ENCODE data around the gene TYW1. TPM values are rescaled to one million over a fixed set of nuclear protein-coding genes. Genes with fewer than 3 reads are reported as not detected.
A peak's percentile ranks its signal among the peaks of the same experiment; 100 is the strongest.
"Not testable (repeated sequence)": the region's sequence is repeated elsewhere in the genome, so short reads cannot be mapped to it uniquely, and the experiment has no call there.

TYW1 gene
- total and polyA plus RNA-seq, 4 donors = 14.8 to 26.7 (median 18.3) TPM

DNA sequence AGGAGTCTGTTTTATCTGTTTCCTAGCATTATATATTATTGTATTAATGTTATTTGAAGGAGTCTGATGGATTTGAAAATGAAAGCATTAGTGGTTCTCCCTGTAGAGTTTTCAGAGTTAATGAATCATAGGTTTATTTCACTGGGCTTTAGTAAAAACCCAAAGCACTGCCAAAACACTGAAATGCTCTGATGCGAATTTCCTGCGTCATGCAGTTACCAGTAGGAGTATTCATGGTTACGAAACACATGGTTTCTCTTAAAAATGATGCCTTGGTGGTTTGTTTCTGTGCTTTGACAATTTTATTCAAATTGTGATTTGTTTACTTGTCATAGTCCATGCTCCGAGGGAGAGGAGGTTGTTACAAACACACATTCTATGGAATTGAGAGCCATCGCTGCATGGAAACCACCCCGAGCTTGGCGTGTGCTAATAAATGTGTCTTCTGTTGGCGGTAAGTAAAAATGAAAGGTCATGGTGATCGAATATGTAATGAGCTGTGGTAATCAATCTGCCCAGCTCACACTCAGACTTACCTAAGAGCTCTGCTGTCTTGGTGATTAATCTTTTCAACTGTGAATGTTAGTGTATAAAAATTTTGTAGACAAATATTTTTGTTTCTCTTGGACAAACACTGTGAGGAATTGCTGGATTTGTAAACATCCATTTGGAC, 70.5 kb downstream of the TYW1 start:
- not testable (repeated sequence) for H3K4me3 ChIP-seq (ENCODE audit: low read depth, low read length); H3K27ac ChIP-seq (ENCODE audit: low read depth, low read length)

DNA sequence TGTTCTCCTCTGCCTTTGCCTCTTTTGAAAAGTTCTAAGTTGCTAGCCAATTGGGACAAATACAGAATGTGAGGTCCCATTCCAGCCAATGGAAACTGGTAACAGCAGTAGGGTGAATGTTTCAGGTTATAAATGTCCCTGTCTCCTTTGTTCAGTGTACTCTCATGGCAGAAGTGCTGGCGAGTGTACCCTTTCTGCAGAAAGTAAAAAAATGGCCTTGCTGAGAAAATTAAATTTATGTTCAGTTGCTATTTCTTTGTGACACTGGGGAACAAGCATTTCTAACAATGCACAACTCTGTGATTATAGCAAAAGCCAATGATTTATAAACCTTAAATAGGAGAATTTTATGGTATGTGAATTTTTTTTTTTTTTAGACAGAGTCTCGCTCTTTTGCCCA, 79.5 kb downstream of the TYW1 start:
- not testable (repeated sequence) for H3K9me3 ChIP-seq (ENCODE audit: control insufficient read depth, insufficient read depth, low read length); H3K27ac ChIP-seq (ENCODE audit: low read depth, low read length); H3K4me3 ChIP-seq (ENCODE audit: low read depth, low read length); H3K4me1 ChIP-seq (ENCODE audit: control insufficient read depth, insufficient read depth, low read length); H3K27me3 ChIP-seq (ENCODE audit: control insufficient read depth, insufficient read depth, low read length); DNase-seq (ENCODE audit: low read depth in 4 of 6, low spot score in 6 of 6); H3K36me3 ChIP-seq (ENCODE audit: control insufficient read depth, insufficient read depth, low read length)
- WGBS (ENCODE audit: insufficient coverage) = 57% methylated on average over 1 of the region's 2 CpGs

More for the DNA sequence above, 70.5 kb downstream of the TYW1 start:
- WGBS (ENCODE audit: insufficient coverage) = 67% methylated on average over 1 of the region's 9 CpGs
- not testable (repeated sequence) for H3K36me3 ChIP-seq (ENCODE audit: control insufficient read depth, insufficient read depth, low read length); H3K9me3 ChIP-seq (ENCODE audit: control insufficient read depth, insufficient read depth, low read length); H3K27me3 ChIP-seq (ENCODE audit: control insufficient read depth, insufficient read depth, low read length); H3K4me1 ChIP-seq (ENCODE audit: control insufficient read depth, insufficient read depth, low read length)
- DNase-seq (ENCODE audit: low read depth in 4 of 6, low spot score in 6 of 6) = peak in 2 of 6 donors; percentile 13 to 73

DNA sequence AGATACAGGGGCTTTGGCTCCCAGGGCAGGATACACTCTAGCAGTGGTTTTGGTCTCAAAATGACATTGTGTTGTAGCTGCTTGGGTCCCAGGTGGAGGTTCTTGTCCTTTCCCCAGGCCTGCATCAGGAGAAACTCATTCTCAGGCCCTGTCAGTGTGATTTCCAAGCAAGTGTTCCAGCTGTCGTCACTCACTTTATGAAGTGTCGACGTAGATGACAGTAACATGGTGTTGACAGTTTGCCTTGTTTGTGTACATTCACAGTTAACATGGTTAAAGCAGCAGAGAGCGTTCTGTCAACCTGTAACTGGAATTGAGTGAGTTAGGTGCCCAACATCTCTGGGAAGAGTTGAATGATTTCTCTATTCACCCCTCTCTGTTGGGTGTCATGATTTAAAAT, 86.2 kb downstream of the TYW1 start:
- no CpG with 5 or more reads among the region's 4 CpGs for WGBS (ENCODE audit: insufficient coverage)
- H3K36me3 ChIP-seq (ENCODE audit: control insufficient read depth, insufficient read depth, low read length); H3K4me1 ChIP-seq (ENCODE audit: control insufficient read depth, insufficient read depth, low read length); H3K27ac ChIP-seq (ENCODE audit: low read depth, low read length); H3K9me3 ChIP-seq (ENCODE audit: control insufficient read depth, insufficient read depth, low read length); H3K27me3 ChIP-seq (ENCODE audit: control insufficient read depth, insufficient read depth, low read length); DNase-seq (ENCODE audit: low read depth in 4 of 6, low spot score in 6 of 6); H3K4me3 ChIP-seq (ENCODE audit: low read depth, low read length): not testable (repeated sequence)

DNA sequence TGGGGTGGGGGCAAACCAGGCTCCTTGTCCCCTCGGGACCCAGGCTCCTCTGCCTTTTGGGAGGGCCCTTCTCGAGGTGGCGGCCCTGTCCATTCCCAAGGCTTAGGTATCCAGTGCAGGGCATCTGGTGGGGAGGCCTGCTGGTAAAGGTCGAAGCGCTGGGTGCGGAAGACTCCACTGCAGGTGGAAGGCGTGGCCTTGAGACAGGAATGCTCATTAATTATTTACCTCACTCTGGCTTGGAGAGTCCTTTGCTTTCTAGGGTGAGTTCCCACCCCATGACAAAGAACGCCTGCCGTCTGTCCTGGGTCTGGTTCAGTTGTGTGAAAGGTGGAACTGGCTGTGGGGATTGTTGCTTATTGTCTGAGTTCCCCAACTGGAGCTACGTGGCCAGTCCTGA, 92.6 kb downstream of the TYW1 start:
- no CpG with 5 or more reads among the region's 10 CpGs for WGBS (ENCODE audit: insufficient coverage)
- H3K4me1 ChIP-seq (ENCODE audit: control insufficient read depth, insufficient read depth, low read length); H3K36me3 ChIP-seq (ENCODE audit: control insufficient read depth, insufficient read depth, low read length); H3K4me3 ChIP-seq (ENCODE audit: low read depth, low read length); H3K27ac ChIP-seq (ENCODE audit: low read depth, low read length); H3K27me3 ChIP-seq (ENCODE audit: control insufficient read depth, insufficient read depth, low read length); H3K9me3 ChIP-seq (ENCODE audit: control insufficient read depth, insufficient read depth, low read length); DNase-seq (ENCODE audit: low read depth in 4 of 6, low spot score in 6 of 6): not testable (repeated sequence)

DNA sequence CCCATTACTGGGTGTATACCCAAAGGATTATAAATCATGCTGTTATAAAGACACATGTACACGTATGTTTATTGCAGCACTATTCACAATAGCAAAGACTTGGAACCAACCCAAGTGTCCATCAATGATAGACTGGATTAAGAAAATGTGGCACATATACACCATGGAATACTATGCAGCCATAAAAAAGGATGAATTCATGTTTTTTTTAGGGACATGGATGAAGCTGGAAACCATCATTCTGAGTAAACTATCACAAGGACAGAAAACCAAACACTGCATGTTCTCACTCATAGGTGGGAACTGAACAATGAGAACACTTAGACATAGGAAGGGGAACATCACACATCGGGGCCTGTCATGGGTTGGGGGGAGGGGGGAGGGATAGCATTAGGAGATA, 94.4 kb downstream of the TYW1 start:
- H3K4me3 ChIP-seq (ENCODE audit: low read depth, low read length); H3K36me3 ChIP-seq (ENCODE audit: control insufficient read depth, insufficient read depth, low read length); H3K4me1 ChIP-seq (ENCODE audit: control insufficient read depth, insufficient read depth, low read length); H3K27ac ChIP-seq (ENCODE audit: low read depth, low read length); H3K27me3 ChIP-seq (ENCODE audit: control insufficient read depth, insufficient read depth, low read length); DNase-seq (ENCODE audit: low read depth in 4 of 6, low spot score in 6 of 6); H3K9me3 ChIP-seq (ENCODE audit: control insufficient read depth, insufficient read depth, low read length): not testable (repeated sequence)
- WGBS (ENCODE audit: insufficient coverage) = no CpG with 5 or more reads among the region's 2 CpGs

DNA sequence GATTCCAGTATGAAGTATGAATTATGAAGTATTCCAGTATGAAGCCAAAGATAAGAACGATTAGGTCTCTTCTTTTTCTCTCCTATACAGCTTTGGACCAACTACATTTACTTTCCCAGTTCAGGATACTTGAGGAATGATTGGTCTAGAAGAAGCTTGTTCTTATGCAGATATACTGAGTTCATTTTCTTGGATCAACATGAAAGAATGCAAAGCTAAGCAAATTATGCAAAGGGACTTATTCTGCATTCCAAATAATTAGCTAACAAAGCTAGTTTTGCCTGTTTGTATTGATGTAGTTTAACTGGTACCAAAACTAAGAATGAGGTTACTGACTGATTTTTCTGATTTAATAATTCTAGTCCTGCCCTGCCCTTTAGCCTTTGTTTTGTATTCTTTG, 101.4 kb downstream of the TYW1 start:
- H3K4me3 ChIP-seq (ENCODE audit: low read depth, low read length); H3K27me3 ChIP-seq (ENCODE audit: control insufficient read depth, insufficient read depth, low read length); DNase-seq (ENCODE audit: low read depth in 4 of 6, low spot score in 6 of 6); H3K27ac ChIP-seq (ENCODE audit: low read depth, low read length); H3K4me1 ChIP-seq (ENCODE audit: control insufficient read depth, insufficient read depth, low read length); H3K36me3 ChIP-seq (ENCODE audit: control insufficient read depth, insufficient read depth, low read length); H3K9me3 ChIP-seq (ENCODE audit: control insufficient read depth, insufficient read depth, low read length): not testable (repeated sequence)
- no CpG with 5 or more reads among the region's 1 CpG for WGBS (ENCODE audit: insufficient coverage)

DNA sequence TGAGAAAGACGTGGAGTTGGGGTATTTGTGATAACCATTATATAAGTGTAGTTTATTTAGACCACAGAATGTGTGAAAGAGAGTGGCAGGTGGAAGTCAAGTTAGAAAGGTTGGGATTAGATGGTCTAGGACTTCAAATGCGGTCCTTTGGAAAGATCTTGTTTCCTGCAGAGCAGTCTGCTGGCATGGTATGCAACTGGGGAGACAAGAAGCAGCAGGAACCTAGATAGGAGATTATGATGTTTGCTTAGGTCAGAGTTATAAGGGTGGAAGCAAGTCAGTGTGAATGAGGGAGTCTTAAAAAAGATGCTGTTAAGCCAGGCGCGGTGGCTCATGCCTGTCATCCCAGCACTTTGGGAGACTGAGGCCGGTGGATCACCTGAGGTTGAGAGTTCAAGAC, 102.8 kb downstream of the TYW1 start:
- not testable (repeated sequence) for H3K4me1 ChIP-seq (ENCODE audit: control insufficient read depth, insufficient read depth, low read length); H3K36me3 ChIP-seq (ENCODE audit: control insufficient read depth, insufficient read depth, low read length); H3K9me3 ChIP-seq (ENCODE audit: control insufficient read depth, insufficient read depth, low read length); H3K4me3 ChIP-seq (ENCODE audit: low read depth, low read length); H3K27ac ChIP-seq (ENCODE audit: low read depth, low read length); DNase-seq (ENCODE audit: low read depth in 4 of 6, low spot score in 6 of 6); H3K27me3 ChIP-seq (ENCODE audit: control insufficient read depth, insufficient read depth, low read length)
- WGBS (ENCODE audit: insufficient coverage) = no CpG with 5 or more reads among the region's 5 CpGs

DNA sequence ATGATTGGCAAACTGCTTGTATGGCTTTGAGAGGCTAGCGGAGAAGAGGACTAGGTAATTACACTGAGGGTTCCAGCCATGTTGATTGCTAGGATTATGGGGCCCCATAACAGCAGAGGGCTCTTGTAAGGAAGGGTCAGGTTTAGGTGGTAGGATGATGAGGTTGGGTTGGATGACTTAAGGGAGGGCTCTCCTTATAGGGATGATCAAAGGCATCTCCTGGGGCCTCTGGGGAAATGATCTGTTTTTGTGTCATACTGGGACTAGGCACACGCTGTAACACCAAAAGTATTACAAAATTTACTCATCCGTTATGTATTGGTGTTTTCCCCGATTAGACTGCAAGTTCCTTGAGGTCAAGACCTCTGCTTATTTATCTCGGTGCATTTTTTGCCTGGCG, 103.4 kb downstream of the TYW1 start:
- not testable (repeated sequence) for H3K9me3 ChIP-seq (ENCODE audit: control insufficient read depth, insufficient read depth, low read length); H3K4me1 ChIP-seq (ENCODE audit: control insufficient read depth, insufficient read depth, low read length); H3K27ac ChIP-seq (ENCODE audit: low read depth, low read length); H3K27me3 ChIP-seq (ENCODE audit: control insufficient read depth, insufficient read depth, low read length); H3K36me3 ChIP-seq (ENCODE audit: control insufficient read depth, insufficient read depth, low read length); H3K4me3 ChIP-seq (ENCODE audit: low read depth, low read length); DNase-seq (ENCODE audit: low read depth in 4 of 6, low spot score in 6 of 6)
- 100% methylated on average over 3 of the region's 6 CpGs for WGBS (ENCODE audit: insufficient coverage)

DNA sequence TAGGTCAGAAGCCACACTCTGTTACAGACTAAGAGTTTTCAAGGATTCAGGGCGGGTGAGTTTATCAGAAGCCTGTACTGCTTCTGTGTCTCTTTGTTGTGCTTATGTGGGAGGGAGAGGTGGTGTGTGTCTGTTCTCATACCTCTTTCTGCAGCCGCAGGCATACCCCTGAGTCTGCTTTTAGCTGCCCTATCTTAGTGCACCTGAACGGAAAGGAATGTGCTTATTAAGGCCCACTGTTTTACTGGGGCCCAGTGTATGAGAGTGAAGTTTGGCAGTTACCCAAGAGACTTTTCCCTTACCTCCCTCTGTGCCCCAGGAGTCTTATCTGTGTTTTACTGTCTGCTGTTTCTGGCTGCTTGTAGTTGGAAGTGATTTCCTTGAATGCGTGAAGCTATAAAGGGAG, 104.3 kb downstream of the TYW1 start:
- 66% methylated on average over 3 of the region's 4 CpGs for WGBS (ENCODE audit: insufficient coverage)
- H3K36me3 ChIP-seq (ENCODE audit: control insufficient read depth, insufficient read depth, low read length) = no peaks in the 10 kb centered on the region
- no peaks in the 10 kb centered on the region for H3K9me3 ChIP-seq (ENCODE audit: control insufficient read depth, insufficient read depth, low read length)
- DNase-seq (ENCODE audit: low read depth in 4 of 6, low spot score in 6 of 6) = no peak
- H3K4me3 ChIP-seq (ENCODE audit: low read depth, low read length) = no peak overlapping the region
- H3K27me3 ChIP-seq (ENCODE audit: control insufficient read depth, insufficient read depth, low read length) = no peaks in the 10 kb centered on the region
- H3K27ac ChIP-seq (ENCODE audit: low read depth, low read length) = no peak overlapping the region
- H3K4me1 ChIP-seq (ENCODE audit: control insufficient read depth, insufficient read depth, low read length) = no peaks in the 10 kb centered on the region

DNA sequence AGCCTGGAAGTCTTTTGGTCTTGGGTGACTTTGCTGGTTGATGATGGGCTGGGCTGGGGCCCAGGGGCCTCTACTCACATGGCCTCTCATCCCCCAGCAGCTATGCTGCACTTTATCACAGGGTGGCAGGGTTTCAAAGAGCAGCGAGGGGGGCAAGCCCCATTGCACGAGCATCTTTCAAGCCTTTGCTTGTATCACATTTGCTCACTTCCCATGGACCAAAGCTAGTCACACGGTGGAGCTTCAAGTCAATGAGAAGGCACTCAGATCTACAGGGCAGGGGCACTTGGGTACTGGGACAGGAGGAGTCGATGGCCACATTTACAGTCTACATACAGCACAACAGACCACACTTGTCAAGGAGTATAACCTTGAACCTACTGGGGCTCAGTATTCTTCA, 108.3 kb downstream of the TYW1 start:
- not testable (repeated sequence) for H3K4me1 ChIP-seq (ENCODE audit: control insufficient read depth, insufficient read depth, low read length); DNase-seq (ENCODE audit: low read depth in 4 of 6, low spot score in 6 of 6); H3K36me3 ChIP-seq (ENCODE audit: control insufficient read depth, insufficient read depth, low read length); H3K4me3 ChIP-seq (ENCODE audit: low read depth, low read length); H3K27ac ChIP-seq (ENCODE audit: low read depth, low read length); H3K9me3 ChIP-seq (ENCODE audit: control insufficient read depth, insufficient read depth, low read length); H3K27me3 ChIP-seq (ENCODE audit: control insufficient read depth, insufficient read depth, low read length)
- WGBS (ENCODE audit: insufficient coverage) = 79% methylated on average over 2 of the region's 4 CpGs
